ENCODE measurements around the gene FAM53C. TPM values are rescaled to one million over a fixed set of nuclear protein-coding genes. Genes with fewer than 3 reads are reported as not detected.

Gene FAM53C
- total RNA-seq, 1 experiment from 2014 or later, result 50.4 TPM

DNA sequence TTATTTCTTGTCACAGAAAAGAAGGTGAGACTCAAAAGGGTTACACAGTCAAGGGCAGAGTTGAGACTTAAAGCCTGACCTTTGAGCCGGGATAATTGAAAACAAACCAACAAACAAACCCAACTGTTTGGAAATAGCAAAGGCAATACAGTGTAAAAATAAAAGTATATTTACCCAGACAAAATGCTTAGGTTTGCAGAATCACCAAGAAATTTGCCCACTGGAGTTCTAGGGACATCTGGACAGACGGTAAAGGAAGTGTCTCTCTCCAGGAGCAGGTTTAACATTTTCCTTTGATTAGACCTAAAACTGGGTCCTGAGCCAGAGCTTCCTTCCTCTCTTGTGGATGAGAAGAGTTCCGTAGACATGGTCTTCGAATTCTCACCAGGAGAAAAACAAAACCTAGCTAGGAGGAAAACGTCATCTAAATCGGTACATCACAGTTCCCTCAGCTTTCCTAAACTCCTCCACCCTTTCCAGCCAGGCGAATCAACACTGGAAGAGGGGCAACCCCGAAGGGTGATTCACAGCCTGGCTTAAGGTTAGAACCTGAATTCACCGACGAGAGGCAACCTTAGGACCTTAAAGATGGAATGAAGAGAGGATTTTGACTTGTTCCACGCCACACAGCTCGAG lies 7.1 kb upstream of the FAM53C start:
- no peak; the same call in 1 of the 2 replicates for ATAC-seq
- Histone ChIP-seq H3K9me3 (ENCODE audit: control insufficient read depth, insufficient read depth, low read depth, low read length) (no peaks in the 10 kb centered on the region), H3K27me3 (ENCODE audit: control insufficient read depth, insufficient read depth, low read length) (no peaks in the 10 kb centered on the region), H3K4me1 (ENCODE audit: control insufficient read depth, insufficient read depth, low read length) (peaks cover 9% of the 10 kb centered on the region; the same call in 1 of the 2 replicates), H3K27ac (ENCODE audit: low read length) (peak overlapping the region; percentile 95), H3K36me3 (ENCODE audit: control insufficient read depth, insufficient read depth, low read length) (no peaks in the 10 kb centered on the region; the same call in 1 of the 2 replicates), H3K4me3 (ENCODE audit: low read depth in 2 of 2, low read length in 2 of 2) (peak overlapping the region; percentile 89 to 95)
- ChIA-PET POLR2A (interaction anchor here (0.5 to 0.9 kb wide), 2 partner anchors 152 to 154 kb away, joined by 4 read pairs; partner anchors contain the start of genes BRD8 and KIF20A), CTCF (interaction anchor here (1.0 to 1.3 kb wide), 2 partner anchors 21 to 109 kb away, joined by 4 to 6 read pairs; partner anchors contain the start of gene KDM3B)
- TF ChIP-seq TCF7L2 (IDR thresholded peaks at IDR 0.05; ENCODE audit: low read depth, low read length) (no peak), POLR2AphosphoS5 (IDR thresholded peaks at IDR 0.05; ENCODE audit: low read depth, low read length) (no peak)
- BruUV-seq (replicated peaks), result TSS peak; percentile 82
- intact Hi-C loops (cut with micrococcal nuclease; ENCODE audit: unreplicated experiment), result no loop called here
- no peak for DNase-seq (ENCODE audit: low read depth, low spot score)
- in situ Hi-C loops (cut with HindIII; ENCODE audit: low pct_unique_long_range_greater_than_20kb, low sequenced_read_pairs), result no loop called here

DNA sequence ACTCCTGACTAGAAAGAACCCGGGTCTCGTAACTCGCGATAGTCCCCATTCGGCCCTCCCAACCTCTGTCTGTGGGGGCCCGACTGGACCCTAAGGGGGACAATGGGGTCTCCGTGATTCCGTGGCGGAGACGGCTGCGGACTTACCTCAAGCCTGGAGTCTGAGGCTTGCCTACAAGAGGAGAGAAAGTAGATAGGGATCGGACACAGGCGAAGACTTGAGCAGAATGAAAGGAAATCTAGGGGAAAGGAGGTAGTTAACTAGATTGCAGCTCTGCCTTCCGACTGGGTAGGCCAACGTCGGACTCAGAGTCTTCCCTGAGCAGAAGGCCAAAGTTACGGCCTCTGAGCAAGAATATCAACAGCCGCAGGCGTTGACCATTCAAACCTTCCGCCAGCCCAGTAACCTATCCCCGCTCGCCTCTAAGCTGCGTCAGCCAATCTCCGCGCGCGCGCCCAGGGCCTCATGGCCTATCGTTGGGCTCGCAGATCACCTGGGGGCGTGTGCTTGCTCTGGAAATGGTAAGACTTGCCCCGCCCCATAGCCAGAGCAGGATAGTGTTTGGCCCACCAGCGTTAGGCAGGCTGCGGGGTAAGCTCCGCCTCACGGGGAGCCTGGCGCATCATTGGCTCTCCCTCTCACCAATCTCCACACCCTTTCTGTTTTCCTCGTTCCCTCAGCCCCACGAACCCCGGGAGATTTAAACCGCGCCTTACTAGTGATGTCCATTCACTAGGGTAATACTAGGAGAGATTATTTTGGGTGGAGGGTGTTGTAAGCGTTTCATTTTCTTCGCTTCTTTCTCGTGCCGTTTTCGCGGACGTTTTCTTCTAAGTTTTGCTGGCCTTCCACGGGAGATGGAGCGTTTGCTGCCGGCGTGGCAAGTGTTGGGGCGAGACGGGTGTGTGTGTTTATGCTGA lies 6.4 kb upstream of the FAM53C start, which contains the start of gene CDC25C:
TSS of gene CDC25C (minus strand) at position 356 of the 920 bp plus-strand sequence. CDS start 624 bp downstream, outside the sequence.
- ChIA-PET CTCF (interaction anchor here (0.9 to 1.3 kb wide), 3 partner anchors 20 to 110 kb away, joined by 3 to 6 read pairs (median 4); partner anchors contain the start of gene KDM3B), POLR2A (interaction anchor here (0.5 to 0.9 kb wide), 6 partner anchors 12 to 248 kb away, joined by 3 to 10 read pairs (median 4); partner anchors contain the start of genes BRD8 and KIF20A)
- no peaks in the 10 kb centered on the region for H3K36me3 ChIP-seq (ENCODE audit: control insufficient read depth, insufficient read depth, low read length)
- H3K27me3 ChIP-seq (ENCODE audit: control insufficient read depth, insufficient read depth, low read length), result no peaks in the 10 kb centered on the region
- H3K4me1 ChIP-seq (ENCODE audit: control insufficient read depth, insufficient read depth, low read length), result peaks cover 10% of the 10 kb centered on the region; the same call in 1 of the 2 replicates
- intact Hi-C loops (cut with micrococcal nuclease; ENCODE audit: unreplicated experiment), result no loop called here
- BruUV-seq (replicated peaks), result no TSS peak
- H3K27ac ChIP-seq (ENCODE audit: low read length), result peak within 1 kb of the TSS; percentile 95
- in situ Hi-C loops (cut with HindIII; ENCODE audit: low pct_unique_long_range_greater_than_20kb, low sequenced_read_pairs), result no loop called here
- TF ChIP-seq POLR2AphosphoS5 (IDR thresholded peaks at IDR 0.05; ENCODE audit: low read depth, low read length) (peak; percentile 91), SIN3A (IDR thresholded peaks at IDR 0.05; ENCODE audit: borderline replicate concordance, insufficient read depth, low read depth, low read length) (peak; percentile 100), TCF7L2 (IDR thresholded peaks at IDR 0.05; ENCODE audit: low read depth, low read length) (no peak)
- TF ChIP-seq, protein P1, sequence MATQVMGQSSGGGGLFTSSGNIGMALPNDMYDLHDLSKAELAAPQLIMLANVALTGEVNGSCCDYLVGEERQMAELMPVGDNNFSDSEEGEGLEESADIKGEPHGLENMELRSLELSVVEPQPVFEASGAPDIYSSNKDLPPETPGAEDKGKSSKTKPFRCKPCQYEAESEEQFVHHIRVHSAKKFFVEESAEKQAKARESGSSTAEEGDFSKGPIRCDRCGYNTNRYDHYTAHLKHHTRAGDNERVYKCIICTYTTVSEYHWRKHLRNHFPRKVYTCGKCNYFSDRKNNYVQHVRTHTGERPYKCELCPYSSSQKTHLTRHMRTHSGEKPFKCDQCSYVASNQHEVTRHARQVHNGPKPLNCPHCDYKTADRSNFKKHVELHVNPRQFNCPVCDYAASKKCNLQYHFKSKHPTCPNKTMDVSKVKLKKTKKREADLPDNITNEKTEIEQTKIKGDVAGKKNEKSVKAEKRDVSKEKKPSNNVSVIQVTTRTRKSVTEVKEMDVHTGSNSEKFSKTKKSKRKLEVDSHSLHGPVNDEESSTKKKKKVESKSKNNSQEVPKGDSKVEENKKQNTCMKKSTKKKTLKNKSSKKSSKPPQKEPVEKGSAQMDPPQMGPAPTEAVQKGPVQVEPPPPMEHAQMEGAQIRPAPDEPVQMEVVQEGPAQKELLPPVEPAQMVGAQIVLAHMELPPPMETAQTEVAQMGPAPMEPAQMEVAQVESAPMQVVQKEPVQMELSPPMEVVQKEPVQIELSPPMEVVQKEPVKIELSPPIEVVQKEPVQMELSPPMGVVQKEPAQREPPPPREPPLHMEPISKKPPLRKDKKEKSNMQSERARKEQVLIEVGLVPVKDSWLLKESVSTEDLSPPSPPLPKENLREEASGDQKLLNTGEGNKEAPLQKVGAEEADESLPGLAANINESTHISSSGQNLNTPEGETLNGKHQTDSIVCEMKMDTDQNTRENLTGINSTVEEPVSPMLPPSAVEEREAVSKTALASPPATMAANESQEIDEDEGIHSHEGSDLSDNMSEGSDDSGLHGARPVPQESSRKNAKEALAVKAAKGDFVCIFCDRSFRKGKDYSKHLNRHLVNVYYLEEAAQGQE (IDR thresholded peaks at IDR 0.05; ENCODE audit: insufficient read depth in 1 of 2, low read depth in 2 of 2, low read length in 1 of 2), result no peak
- TF ChIP-seq, protein P2, sequence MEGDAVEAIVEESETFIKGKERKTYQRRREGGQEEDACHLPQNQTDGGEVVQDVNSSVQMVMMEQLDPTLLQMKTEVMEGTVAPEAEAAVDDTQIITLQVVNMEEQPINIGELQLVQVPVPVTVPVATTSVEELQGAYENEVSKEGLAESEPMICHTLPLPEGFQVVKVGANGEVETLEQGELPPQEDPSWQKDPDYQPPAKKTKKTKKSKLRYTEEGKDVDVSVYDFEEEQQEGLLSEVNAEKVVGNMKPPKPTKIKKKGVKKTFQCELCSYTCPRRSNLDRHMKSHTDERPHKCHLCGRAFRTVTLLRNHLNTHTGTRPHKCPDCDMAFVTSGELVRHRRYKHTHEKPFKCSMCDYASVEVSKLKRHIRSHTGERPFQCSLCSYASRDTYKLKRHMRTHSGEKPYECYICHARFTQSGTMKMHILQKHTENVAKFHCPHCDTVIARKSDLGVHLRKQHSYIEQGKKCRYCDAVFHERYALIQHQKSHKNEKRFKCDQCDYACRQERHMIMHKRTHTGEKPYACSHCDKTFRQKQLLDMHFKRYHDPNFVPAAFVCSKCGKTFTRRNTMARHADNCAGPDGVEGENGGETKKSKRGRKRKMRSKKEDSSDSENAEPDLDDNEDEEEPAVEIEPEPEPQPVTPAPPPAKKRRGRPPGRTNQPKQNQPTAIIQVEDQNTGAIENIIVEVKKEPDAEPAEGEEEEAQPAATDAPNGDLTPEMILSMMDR (IDR thresholded peaks at IDR 0.05), result no peak
- H3K9me3 ChIP-seq (ENCODE audit: control insufficient read depth, insufficient read depth, low read depth, low read length), result no peaks in the 10 kb centered on the region
- ATAC-seq (peak; percentile 99), DNase-seq (ENCODE audit: low read depth, low spot score) (peak; percentile 95)
- peak within 1 kb of the TSS; percentile 89 to 95 for H3K4me3 ChIP-seq (ENCODE audit: low read depth in 2 of 2, low read length in 2 of 2)

Measured in Panc1 (cell line).